HG03064 (cell line): ENCODE data around the gene SLC25A17.
"Not testable (repeated sequence)": the region's sequence is repeated elsewhere in the genome, so short reads cannot be mapped to it uniquely, and the experiment has no call there.

Experiments used
- ATAC-seq: cut with Tn5 transposase; IDR thresholded peaks from one replicate; pipeline ENCODE4 v1.9.1; 2021; ENCODE audit warnings: low read depth; ENCODE audit not compliant: unreplicated experiment

SLC25A17 gene

DNA sequence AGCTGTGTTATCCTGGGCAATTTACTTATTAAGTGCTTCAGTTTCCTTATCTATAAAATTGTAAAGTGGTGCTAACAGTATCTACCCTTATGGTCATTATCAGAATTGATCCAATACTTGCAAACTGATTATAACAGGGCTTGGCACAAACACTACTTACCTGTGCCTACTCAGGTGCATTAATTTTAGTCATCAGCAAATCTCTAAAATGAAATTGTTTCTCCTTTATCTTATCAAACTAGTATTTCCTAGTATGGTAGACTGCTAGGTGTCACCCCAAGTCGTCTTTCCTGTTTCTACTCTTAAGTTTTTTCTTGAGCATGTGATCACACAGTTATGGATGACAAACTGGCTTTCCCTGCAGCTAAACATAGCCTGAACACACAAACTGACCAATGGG is 4.3 kb upstream of the SLC25A17 start:
- ATAC-seq, result no peak

DNA sequence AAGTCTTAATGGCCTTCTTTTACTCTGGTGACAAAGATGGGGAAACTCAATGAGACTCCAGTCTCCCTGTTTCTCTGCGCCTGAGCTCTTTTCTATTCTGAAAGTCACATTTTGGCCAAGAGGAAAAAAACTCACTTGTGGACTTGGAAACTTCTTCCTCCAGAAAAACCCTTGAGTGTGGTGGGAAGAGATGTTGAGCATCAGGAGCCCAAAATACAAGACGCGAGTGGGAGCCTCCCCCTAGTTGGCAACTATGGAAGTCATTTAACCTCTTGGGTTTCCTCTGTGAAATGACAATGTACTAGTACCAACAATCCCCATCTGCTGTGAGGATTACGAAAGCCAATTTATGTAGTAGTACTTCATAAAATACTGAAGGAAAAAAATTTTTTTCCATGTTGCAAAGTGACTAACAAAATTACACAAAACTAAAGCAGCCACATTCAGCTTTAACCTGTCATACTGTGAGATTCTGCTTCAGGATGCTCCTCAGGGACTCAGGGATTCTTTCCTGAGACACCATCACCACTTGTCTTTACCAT is 524 bp upstream of the SLC25A17 start:
- no peak for ATAC-seq

DNA sequence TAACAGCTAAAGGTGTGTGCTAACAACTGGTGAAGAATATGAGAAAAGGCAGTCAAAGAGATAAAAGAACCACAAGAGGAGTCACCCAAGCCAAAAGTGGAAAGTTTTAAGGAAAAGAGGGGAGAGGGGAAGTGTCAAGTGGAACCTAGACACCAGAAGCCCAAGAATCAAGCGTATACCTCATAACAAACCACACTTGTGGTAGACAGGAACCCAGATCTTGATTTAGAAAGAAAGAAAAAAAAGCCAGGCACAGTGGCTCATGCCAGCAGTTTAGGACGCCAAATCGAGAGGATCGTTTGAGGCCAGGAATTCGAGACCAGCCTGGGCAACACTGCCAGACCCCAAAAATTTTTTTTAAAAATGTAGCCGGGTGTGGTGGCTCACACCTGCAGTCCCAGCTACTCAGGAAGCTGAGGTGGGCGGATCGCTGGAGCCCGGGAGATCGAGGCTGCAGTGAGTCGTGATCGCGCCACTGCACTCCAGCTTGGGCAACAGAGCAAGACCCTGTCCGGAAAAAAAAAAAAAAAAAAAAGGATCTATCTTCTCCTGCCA is 877 bp downstream of the SLC25A17 start:
- ATAC-seq, result no peak

- no peak for ATAC-seq
Observed at GRCh38 chr22:40817737-40818136, 1.4 kb downstream of the SLC25A17 start.

GRCh38 chr22:40813912-40814315 is 5.2 kb downstream of the SLC25A17 start:
- ATAC-seq, result no peak

GRCh38 chr22:40808018-40808841 is 10.9 kb downstream of the SLC25A17 start:
- ATAC-seq, result no peak

GRCh38 chr22:40806711-40807110 is 12.4 kb downstream of the SLC25A17 start:
- ATAC-seq, result no peak

GRCh38 chr22:40805699-40806203 is 13.4 kb downstream of the SLC25A17 start:
- ATAC-seq, result no peak

- ATAC-seq, result no peak
Observed at GRCh38 chr22:40805239-40805638, 13.9 kb downstream of the SLC25A17 start.

- ATAC-seq, result no peak
Observed at GRCh38 chr22:40803321-40803720, 15.8 kb downstream of the SLC25A17 start.

DNA sequence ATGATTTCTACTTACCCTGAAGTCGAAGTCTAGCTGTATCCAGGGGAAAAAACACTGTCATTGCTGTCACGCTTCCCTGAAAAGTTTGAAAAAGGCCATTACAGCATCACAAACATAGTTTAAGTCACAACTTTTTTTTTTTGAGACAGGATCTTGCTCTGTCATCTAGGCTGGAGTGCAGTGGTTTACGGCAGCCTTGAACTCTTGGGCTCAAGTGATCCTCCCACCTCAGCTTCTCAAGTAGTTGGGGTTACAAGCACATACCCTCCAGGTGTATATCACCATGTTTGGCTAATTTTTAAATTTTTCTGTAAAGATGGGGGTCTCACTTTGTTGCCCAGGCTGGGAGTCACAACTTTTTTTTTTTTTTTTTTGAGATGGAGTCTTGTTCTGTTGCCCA is 20.1 kb downstream of the SLC25A17 start:
- no peak for ATAC-seq

GRCh38 chr22:40797427-40797826 is 21.7 kb downstream of the SLC25A17 start:
- ATAC-seq, result no peak

DNA sequence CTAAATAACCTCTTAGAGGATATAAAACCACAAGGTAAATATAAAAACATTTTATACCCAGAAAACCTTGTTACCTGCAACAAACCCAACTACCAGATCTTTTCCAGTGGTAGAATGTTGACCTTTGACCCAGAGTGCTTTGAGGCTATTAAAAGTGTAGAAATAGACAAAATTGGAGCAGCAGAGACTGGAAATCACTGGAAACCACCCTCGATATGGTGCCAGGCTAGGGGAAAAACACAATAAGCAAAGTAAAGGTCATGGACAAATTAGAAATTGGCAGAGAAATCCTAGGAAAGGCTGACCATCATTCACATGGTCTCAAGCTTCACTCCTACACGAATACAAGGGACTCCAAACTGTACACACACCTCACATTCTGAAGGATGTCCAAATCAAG is 26.7 kb downstream of the SLC25A17 start:
- ATAC-seq, result no peak

GRCh38 chr22:40791241-40791640 is 27.9 kb downstream of the SLC25A17 start:
- no peak for ATAC-seq

DNA sequence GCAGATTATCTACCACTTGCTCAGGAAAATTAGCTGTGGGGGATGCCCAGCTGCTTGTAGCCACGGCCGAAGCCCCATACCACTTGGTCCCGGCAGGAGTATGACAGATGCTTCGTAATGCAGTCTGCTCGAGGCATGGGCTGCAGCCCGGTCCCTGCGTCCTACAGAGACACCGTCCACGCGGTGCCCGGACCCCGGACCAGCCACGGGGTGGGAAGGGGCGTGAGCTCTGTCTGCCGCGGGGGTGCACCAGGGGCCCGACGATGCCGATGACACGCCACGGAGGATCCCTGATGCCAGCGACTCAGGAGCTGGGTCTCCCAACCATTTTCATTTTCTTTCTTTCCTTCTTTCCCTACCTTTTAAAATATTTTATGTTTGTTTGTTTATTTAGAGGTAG is 30.0 kb downstream of the SLC25A17 start:
- ATAC-seq, result no peak

- ATAC-seq, result no peak
Observed at GRCh38 chr22:40782521-40782920, 36.6 kb downstream of the SLC25A17 start.

GRCh38 chr22:40781749-40782148 is 37.4 kb downstream of the SLC25A17 start:
- ATAC-seq, result not testable (repeated sequence)

DNA sequence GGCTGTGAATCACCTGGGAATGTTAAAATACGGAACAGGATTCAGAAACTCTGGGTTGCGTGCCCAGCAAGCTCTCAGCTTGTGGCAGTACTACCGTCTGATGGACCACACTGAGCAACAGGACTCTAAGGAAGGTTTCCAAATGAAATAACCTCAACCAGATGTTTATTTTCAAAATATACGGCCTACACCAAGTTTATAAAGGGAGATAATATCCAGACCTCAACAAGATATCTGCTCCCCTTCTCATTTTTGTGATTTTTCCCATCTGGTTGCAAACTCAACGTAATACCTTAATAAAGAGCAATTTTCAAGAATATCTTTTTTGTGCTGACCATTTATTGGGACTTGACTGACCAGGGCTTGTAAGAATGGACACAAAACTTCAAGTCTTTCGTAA is 49.4 kb downstream of the SLC25A17 start:
- ATAC-seq, result no peak

DNA sequence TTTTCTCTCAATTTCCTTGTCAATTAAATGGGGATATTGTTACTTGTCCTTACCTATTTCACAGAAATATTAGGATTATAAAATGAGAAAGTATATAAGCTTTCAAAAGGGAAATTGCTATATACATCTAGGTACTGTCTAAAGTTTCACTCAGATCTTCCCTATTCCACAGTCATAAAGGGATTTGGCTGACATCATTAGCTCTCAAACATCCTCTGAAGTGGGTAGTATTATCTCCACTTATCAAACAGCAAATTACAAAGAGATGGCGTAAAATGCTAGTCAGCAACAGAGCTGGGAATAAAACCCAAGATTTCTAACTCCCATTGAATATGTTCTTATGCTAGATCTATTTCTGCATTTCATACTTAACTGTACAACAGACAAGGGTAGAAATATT is 50.9 kb downstream of the SLC25A17 start:
- no peak for ATAC-seq

DNA sequence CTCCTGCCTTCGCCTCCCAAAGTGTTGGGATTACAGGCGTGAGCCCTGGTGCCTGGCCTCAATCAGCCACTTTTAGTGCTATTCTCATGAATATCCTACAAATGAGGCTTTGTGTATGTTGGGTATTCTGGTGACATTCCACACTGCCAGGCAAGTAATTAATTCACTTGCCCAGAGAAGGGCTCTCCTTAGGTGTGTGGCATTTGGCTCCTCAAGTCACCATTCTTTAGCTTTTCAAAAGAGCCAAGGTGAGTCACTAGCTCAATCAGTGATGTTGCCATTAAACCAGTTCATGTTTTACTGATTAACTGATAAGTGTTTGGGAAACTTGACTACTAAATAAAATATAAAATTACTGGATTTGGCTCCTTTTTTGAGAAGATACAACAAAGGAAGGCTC is 52.2 kb downstream of the SLC25A17 start:
- no peak for ATAC-seq

DNA sequence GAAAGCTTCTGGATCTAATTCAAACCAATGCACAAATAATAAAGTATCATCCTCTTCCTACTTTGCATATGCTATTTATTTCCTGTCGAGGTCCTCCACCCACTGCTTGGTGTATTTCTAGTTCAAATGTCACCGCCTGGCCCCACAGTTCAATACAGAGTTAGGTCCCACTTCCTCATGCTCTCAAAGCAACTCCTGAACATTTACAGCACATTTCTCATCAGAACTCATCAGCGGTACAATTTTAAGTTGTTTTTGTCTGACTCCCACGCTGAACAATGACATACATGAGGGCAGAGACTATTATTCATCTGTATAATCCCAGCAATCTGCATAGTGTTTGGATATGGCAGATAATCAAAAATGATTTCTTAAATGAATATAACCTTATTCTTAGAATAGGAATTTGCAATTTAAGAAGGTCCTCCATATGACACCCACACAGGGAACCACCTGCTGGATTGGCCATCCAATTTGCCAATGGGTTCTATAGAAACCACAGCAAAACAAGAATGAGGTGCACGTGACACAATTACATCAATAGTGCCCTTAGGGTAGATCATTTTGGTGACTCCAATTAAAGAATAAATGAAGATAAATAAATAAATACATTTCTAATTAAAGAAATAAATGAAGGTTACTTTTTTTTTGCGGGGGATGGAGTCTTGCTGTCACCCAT is 54.2 kb downstream of the SLC25A17 start:
- ATAC-seq, result no peak
